Stimulated activated CD4-positive, alpha-beta T cell treated with anti-CD3 and anti-CD28 coated beads, Interleukin-1b, Interleukin-23, amount 100 ng/mL, for 48 hours (primary cell): Measurements from ENCODE around the gene MAL.
"Not testable (repeated sequence)": the region's sequence is repeated elsewhere in the genome, so short reads cannot be mapped to it uniquely, and the experiment has no call there.

Experiments used
- DNase-seq: peaks from one replicate; pipeline ENCODE4 v3.0.0-alpha.2; 2020

The MAL gene

GRCh38 chr2:95068256-95068655 is 42.7 kb downstream of the MAL start:
- no peak for DNase-seq

GRCh38 chr2:95069465-95069864 is 44.0 kb downstream of the MAL start:
- no peak for DNase-seq

- DNase-seq, result no peak
Observed at GRCh38 chr2:95071856-95072255, 46.3 kb downstream of the MAL start.

- no peak for DNase-seq
Observed at GRCh38 chr2:95072424-95072823, 46.9 kb downstream of the MAL start.

- DNase-seq, result no peak
Observed at GRCh38 chr2:95073856-95074662, 48.6 kb downstream of the MAL start.

GRCh38 chr2:95074663-95075439 is 49.3 kb downstream of the MAL start:
- peak; percentile 71 for DNase-seq

- DNase-seq, result no peak
Observed at GRCh38 chr2:95075440-95076132, 50.1 kb downstream of the MAL start.

GRCh38 chr2:95076705-95077529 is 51.4 kb downstream of the MAL start:
- DNase-seq, result peak; percentile 90

- no peak for DNase-seq
Observed at GRCh38 chr2:95077530-95077825, 52.0 kb downstream of the MAL start.

- DNase-seq, result no peak
Observed at GRCh38 chr2:95077861-95078603, 52.5 kb downstream of the MAL start.

- DNase-seq, result peak; percentile 51
Observed at GRCh38 chr2:95079199-95079683, 53.7 kb downstream of the MAL start.

GRCh38 chr2:95082477-95082876 is 57.0 kb downstream of the MAL start:
- no peak for DNase-seq

GRCh38 chr2:95086017-95086416 is 60.5 kb downstream of the MAL start:
- DNase-seq, result no peak

- no peak for DNase-seq
Observed at GRCh38 chr2:95087379-95087778, 61.9 kb downstream of the MAL start.

- DNase-seq, result no peak
Observed at GRCh38 chr2:95091885-95092555, 66.5 kb downstream of the MAL start.

- not testable (repeated sequence) for DNase-seq
Observed at GRCh38 chr2:95098273-95098672, 72.8 kb downstream of the MAL start.

GRCh38 chr2:95099910-95100309 is 74.4 kb downstream of the MAL start:
- DNase-seq, result no peak
